ENCODE data around the gene IL7R.

- TF ChIP-seq CTCF (IDR thresholded peaks at IDR 0.05; ENCODE audit: insufficient read depth, low read length) (no peak), POLR2AphosphoS5 (IDR thresholded peaks at IDR 0.05; ENCODE audit: low read depth) (no peak)
Observed at GRCh38 chr5:35920890-35921289, 64.2 kb downstream of the IL7R start.

All from HL-60 (cell line).